ENCODE data around the gene SDK1. TPM values are rescaled to one million over a fixed set of nuclear protein-coding genes. Genes with fewer than 3 reads are reported as not detected.

SDK1 gene
- total RNA-seq, 1 donor from 2014 or later = 3.9 TPM

- TF ChIP-seq CTCF (IDR thresholded peaks at IDR 0.05; ENCODE audit: insufficient read depth, low read length, poor library complexity, severe bottlenecking) = no peak
- DNase-seq (ENCODE audit: low read depth) = no peak
- H3K36me3 ChIP-seq (ENCODE audit: control insufficient read depth, insufficient read depth, low read length) = no peaks in the 10 kb centered on the region
Measured at GRCh38 chr7:4207011-4207410, 906.0 kb downstream of the SDK1 start.

GRCh38 chr7:4208086-4208485 lies 907.0 kb downstream of the SDK1 start:
- DNase-seq (ENCODE audit: low read depth) = no peak
- TF ChIP-seq CTCF (IDR thresholded peaks at IDR 0.05; ENCODE audit: insufficient read depth, low read length, poor library complexity, severe bottlenecking) = no peak
- H3K4me3 ChIP-seq (ENCODE audit: low read depth, low read length) = no peak overlapping the region
- H3K36me3 ChIP-seq (ENCODE audit: control insufficient read depth, insufficient read depth, low read length) = no peaks in the 10 kb centered on the region
- H3K27me3 ChIP-seq (ENCODE audit: control insufficient read depth, insufficient read depth, low read length) = peaks cover 15% of the 10 kb centered on the region

More at GRCh38 chr7:4207011-4207410, 906.0 kb downstream of the SDK1 start:
- Histone ChIP-seq H3K4me3 (ENCODE audit: low read depth, low read length) (no peak overlapping the region), H3K27me3 (ENCODE audit: control insufficient read depth, insufficient read depth, low read length) (peaks cover 21% of the 10 kb centered on the region)

- DNase-seq (ENCODE audit: low read depth) = no peak
- no peaks in the 10 kb centered on the region for H3K36me3 ChIP-seq (ENCODE audit: control insufficient read depth, insufficient read depth, low read length)
- no peak overlapping the region for H3K4me3 ChIP-seq (ENCODE audit: low read depth, low read length)
- H3K27me3 ChIP-seq (ENCODE audit: control insufficient read depth, insufficient read depth, low read length) = peaks cover 12% of the 10 kb centered on the region
- no peak for TF ChIP-seq CTCF (IDR thresholded peaks at IDR 0.05; ENCODE audit: insufficient read depth, low read length, poor library complexity, severe bottlenecking)
Measured at GRCh38 chr7:4208586-4208985, 907.5 kb downstream of the SDK1 start.

GRCh38 chr7:4209126-4209525 lies 908.1 kb downstream of the SDK1 start:
- TF ChIP-seq CTCF (IDR thresholded peaks at IDR 0.05; ENCODE audit: insufficient read depth, low read length, poor library complexity, severe bottlenecking) = no peak
- DNase-seq (ENCODE audit: low read depth) = no peak
- H3K4me3 ChIP-seq (ENCODE audit: low read depth, low read length) = no peak overlapping the region
- peaks cover 7% of the 10 kb centered on the region for H3K27me3 ChIP-seq (ENCODE audit: control insufficient read depth, insufficient read depth, low read length)
- H3K36me3 ChIP-seq (ENCODE audit: control insufficient read depth, insufficient read depth, low read length) = no peaks in the 10 kb centered on the region

- H3K27me3 ChIP-seq (ENCODE audit: control insufficient read depth, insufficient read depth, low read length) = peaks cover 2% of the 10 kb centered on the region
- TF ChIP-seq CTCF (IDR thresholded peaks at IDR 0.05; ENCODE audit: insufficient read depth, low read length, poor library complexity, severe bottlenecking) = no peak
- DNase-seq (ENCODE audit: low read depth) = no peak
- H3K36me3 ChIP-seq (ENCODE audit: control insufficient read depth, insufficient read depth, low read length) = no peaks in the 10 kb centered on the region
- no peak overlapping the region for H3K4me3 ChIP-seq (ENCODE audit: low read depth, low read length)
Measured at GRCh38 chr7:4209966-4210365, 908.9 kb downstream of the SDK1 start.

GRCh38 chr7:4210821-4211220 lies 909.8 kb downstream of the SDK1 start:
- Histone ChIP-seq H3K27me3 (ENCODE audit: control insufficient read depth, insufficient read depth, low read length) (no peaks in the 10 kb centered on the region), H3K36me3 (ENCODE audit: control insufficient read depth, insufficient read depth, low read length) (no peaks in the 10 kb centered on the region), H3K4me3 (ENCODE audit: low read depth, low read length) (no peak overlapping the region)
- no peak for TF ChIP-seq CTCF (IDR thresholded peaks at IDR 0.05; ENCODE audit: insufficient read depth, low read length, poor library complexity, severe bottlenecking)
- no peak for DNase-seq (ENCODE audit: low read depth)

All from kidney epithelial cell (primary cell).